H1 (cell line): ENCODE results near the gene SLC26A1. TPM values are rescaled to one million over a fixed set of nuclear protein-coding genes. Genes with fewer than 3 reads are reported as not detected.

ENCODE experiments used
- CTCF ChIA-PET: fragments of 300-600 bp; sonication (Branson Sonifier 250); formaldehyde crosslinking; loops from one replicate; lab custom pipeline; 2021; ENCODE audit not compliant: partially characterized antibody; lab: Charles Lee
- POLR2A ChIA-PET: fragments of 300-600 bp; sonication (Branson Sonifier 250); formaldehyde crosslinking; loops from one replicate; lab custom pipeline; 2021; ENCODE audit warnings: inconsistent platforms; ENCODE audit not compliant: partially characterized antibody; lab: Charles Lee
- DNase-seq, 2 experiments: peaks; one replicate each; pipeline versions ENCODE4 v3.0.0 to v3.0.0-alpha.2; 2010 to 2022; ENCODE audit warnings: low spot score in 2 of 2, low read depth in 1 of 2, mixed read lengths in 1 of 2
- FAIRE-seq: peaks from 2 replicates; lab custom pipeline; 2011; peaks lifted over from hg19 to GRCh38; lab: Jason Lieb, UNC
- H2AFZ ChIP-seq: 2 replicates; pipeline ENCODE4 v1.8.1; 2012; ENCODE audit warnings: low read length, inconsistent platforms
- H2AK5ac ChIP-seq: 2 replicates; pipeline ENCODE4 v1.6.1; 2013; ENCODE audit warnings: low read depth, low read length
- H2BK120ac ChIP-seq: replicated peaks from 2 replicates; pipeline ENCODE3; 2013; ENCODE audit warnings: low read depth, low read length, inconsistent platforms
- H2BK12ac ChIP-seq: 2 replicates; pipeline ENCODE4 v1.6.1; 2013; ENCODE audit warnings: low read depth, low read length
- H2BK15ac ChIP-seq: 2 replicates; pipeline ENCODE4 v1.6.1; 2013; ENCODE audit warnings: low read length
- H2BK20ac ChIP-seq: 2 replicates; pipeline ENCODE4 v1.6.1; 2013; ENCODE audit warnings: low read length
- H2BK5ac ChIP-seq: 2 replicates; pipeline ENCODE4 v1.6.1; 2013; ENCODE audit warnings: low read depth, low read length
- H3K14ac ChIP-seq: 2 replicates; pipeline ENCODE4 v1.6.1; 2013; ENCODE audit warnings: inconsistent platforms; ENCODE audit not compliant: insufficient read length
- H3K18ac ChIP-seq: 2 replicates; pipeline ENCODE4 v1.6.1; 2013; ENCODE audit warnings: low read length; ENCODE audit errors: extremely low read depth
- H3K23ac ChIP-seq: 2 replicates; pipeline ENCODE4 v1.6.1; 2013; ENCODE audit warnings: inconsistent platforms; ENCODE audit not compliant: insufficient read length
- H3K23me2 ChIP-seq: 2 replicates; pipeline ENCODE4 v1.6.1; 2013; ENCODE audit warnings: low read depth, low read length
- H3K27ac ChIP-seq: 2 replicates; pipeline ENCODE4 v1.6.1; 2011; ENCODE audit warnings: low read depth, low read length, inconsistent platforms
- H3K27me3 ChIP-seq, 4 experiments: replicated peaks in 1 of 4; 1 replicate in 1 of 4; 2 replicates in 3 of 4; pipeline versions ENCODE4 v1.6.1 to v1.8.1; 2011 to 2013; ENCODE audit warnings: low read length in 3 of 4, mild to moderate bottlenecking in 3 of 4, inconsistent platforms in 2 of 4, mixed read lengths in 2 of 4, moderate library complexity in 1 of 4; ENCODE audit not compliant: control insufficient read depth in 3 of 4, insufficient read depth in 3 of 4; ENCODE audit errors: extremely low read depth in 1 of 4
- H3K36me3 ChIP-seq, 4 experiments: 2 replicates each; pipeline versions ENCODE4 v1.6.1 to v1.8.1; 2011 to 2013; ENCODE audit warnings: mild to moderate bottlenecking in 4 of 4, low read length in 3 of 4, moderate library complexity in 2 of 4, control low read depth in 1 of 4, inconsistent platforms in 1 of 4; ENCODE audit not compliant: insufficient read depth in 4 of 4, control insufficient read depth in 2 of 4
- H3K4ac ChIP-seq: replicated peaks from 2 replicates; pipeline ENCODE3; 2013; ENCODE audit warnings: low read length, low read depth, mixed read lengths, inconsistent platforms; ENCODE audit not compliant: insufficient read length
- H3K4me1 ChIP-seq, 4 experiments: replicated peaks in 1 of 4; 1 replicate in 1 of 4; 2 replicates in 3 of 4; pipeline versions ENCODE4 v1.6.1 to v1.8.1; 2011 to 2013; ENCODE audit warnings: low read length in 3 of 4, inconsistent platforms in 2 of 4, mixed read lengths in 1 of 4; ENCODE audit not compliant: insufficient read depth in 4 of 4, control insufficient read depth in 3 of 4
- H3K4me2 ChIP-seq, 2 experiments: 2 replicates each; pipeline versions ENCODE4 v1.6.1 to v1.8.1; 2011 to 2013; ENCODE audit warnings: low read depth in 2 of 2, low read length in 2 of 2, control low read depth in 1 of 2, inconsistent platforms in 1 of 2, mild to moderate bottlenecking in 1 of 2; ENCODE audit not compliant: insufficient read depth in 1 of 2
- H3K4me3 ChIP-seq, 4 experiments: fragments of 200-600, 300-600 bp in 1 of 4; sonication (generic), shearing (Covaris generic), sonication (Bioruptor Twin) in 1 of 4; 2 replicates each; pipeline versions ENCODE4 v1.5.1 to v1.8.1; 2011 to 2016; ENCODE audit warnings: low read length in 4 of 4, low read depth in 3 of 4, control low read depth in 2 of 4, inconsistent platforms in 2 of 4, mild to moderate bottlenecking in 2 of 4, mixed read lengths in 1 of 4, moderate library complexity in 1 of 4; ENCODE audit not compliant: insufficient read depth in 2 of 4; ENCODE audit errors: extremely low read depth in 1 of 4
- H3K56ac ChIP-seq: replicated peaks from 2 replicates; pipeline ENCODE3; 2013; ENCODE audit warnings: low read depth, mild to moderate bottlenecking, mixed read lengths, low read length, inconsistent platforms; ENCODE audit not compliant: insufficient read length
- H3K79me1 ChIP-seq: 2 replicates; pipeline ENCODE4 v1.6.1; 2013; ENCODE audit warnings: low read depth, low read length, control low read depth
- H3K79me2 ChIP-seq, 2 experiments: 2 replicates each; pipeline versions ENCODE4 v1.6.1 to v1.8.1; 2012 to 2013; ENCODE audit warnings: low read length in 2 of 2, mild to moderate bottlenecking in 2 of 2, inconsistent platforms in 1 of 2; ENCODE audit not compliant: insufficient read depth in 2 of 2, control insufficient read depth in 1 of 2
- H3K9ac ChIP-seq, 4 experiments: replicated peaks in 1 of 4; 1 replicate in 1 of 4; 2 replicates in 3 of 4; pipeline versions ENCODE4 v1.6.1 to v1.8.1; 2011 to 2013; ENCODE audit warnings: low read depth in 3 of 4, low read length in 3 of 4, control low read depth in 2 of 4, mild to moderate bottlenecking in 2 of 4, moderate library complexity in 2 of 4, inconsistent platforms in 1 of 4; ENCODE audit errors: extremely low read depth in 1 of 4
- H3K9me3 ChIP-seq, 2 experiments: 2 replicates each; pipeline versions ENCODE4 v1.6.1 to v1.8.1; 2012 to 2013; ENCODE audit warnings: mild to moderate bottlenecking in 2 of 2, moderate library complexity in 2 of 2, control low read depth in 1 of 2, inconsistent platforms in 1 of 2, low read depth in 1 of 2, low read length in 1 of 2, mixed read lengths in 1 of 2; ENCODE audit not compliant: insufficient read depth in 2 of 2
- H4K20me1 ChIP-seq, 2 experiments: replicated peaks in 1 of 2; 2 replicates each; pipeline versions ENCODE3 to v1.8.1; 2011 to 2013; ENCODE audit warnings: inconsistent platforms in 2 of 2, low read length in 2 of 2, mild to moderate bottlenecking in 1 of 2; ENCODE audit not compliant: insufficient read depth in 2 of 2, control insufficient read depth in 1 of 2
- H4K5ac ChIP-seq: 2 replicates; pipeline ENCODE4 v1.6.1; 2013; ENCODE audit warnings: low read length, low read depth, mixed read lengths, inconsistent platforms; ENCODE audit not compliant: insufficient read length
- H4K8ac ChIP-seq: 2 replicates; pipeline ENCODE4 v1.8.0; 2013; ENCODE audit warnings: mild to moderate bottlenecking, moderate library complexity, low read length, inconsistent platforms; ENCODE audit not compliant: insufficient read depth; ENCODE audit errors: extremely low read depth
- H4K91ac ChIP-seq: replicated peaks from 2 replicates; pipeline ENCODE3; 2013; ENCODE audit warnings: low read length, mixed read lengths, inconsistent platforms; ENCODE audit not compliant: insufficient read length
- HDAC6 ChIP-seq: IDR thresholded peaks from one replicate; pipeline ENCODE4 v1.7.1; 2012; ENCODE audit warnings: low read depth, mild to moderate bottlenecking, inconsistent platforms, low read length, moderate library complexity
- JUND ChIP-seq: IDR thresholded peaks from 2 replicates; pipeline ENCODE4 v1.6.1; 2011; ENCODE audit warnings: mild to moderate bottlenecking, improper control_type of control experiment, low read length
- KDM5A ChIP-seq: fragments of 200-600 bp; IDR thresholded peaks from 2 replicates; pipeline ENCODE4 v1.7.1; 2012; ENCODE audit warnings: mild to moderate bottlenecking, low read length, inconsistent platforms, mixed read lengths
- POU5F1 ChIP-seq: IDR thresholded peaks from 2 replicates; pipeline ENCODE4 v1.6.1; 2011; ENCODE audit warnings: low read depth, mild to moderate bottlenecking, low read length, moderate library complexity
- SIX5 ChIP-seq: IDR thresholded peaks from 2 replicates; pipeline ENCODE4 v1.6.1; 2011; ENCODE audit warnings: mild to moderate bottlenecking, low read depth, low read length
- SUZ12 ChIP-seq: fragments of 200-600 bp; sonication (generic); IDR thresholded peaks from 2 replicates; pipeline ENCODE4 v1.6.1; 2012; ENCODE audit warnings: mild to moderate bottlenecking, inconsistent platforms, low read length, moderate library complexity, mixed read lengths
- WGBS, 2 experiments: shearing (Covaris generic) in 1 of 2; methylation state at CpG; one replicate each; pipeline versions ENCODE4 v1.1.6 to v1.1.7; 2013 to 2015; ENCODE audit warnings: low lambda C conversion rate in 2 of 2, mixed read lengths in 2 of 2, inconsistent platforms in 1 of 2, low coverage in 1 of 2, missing lambda C conversion rate in 1 of 2; ENCODE audit not compliant: insufficient replicate concordance in 2 of 2, insufficient coverage in 1 of 2, insufficient read length in 1 of 2; ENCODE audit errors: extremely low coverage in 1 of 2, missing lambda C conversion rate in 1 of 2; 5-methylcytosine and 5-hydroxymethylcytosine counted together
- polyA plus RNA-seq, 7 experiments: library from polyadenylated mRNA; depleted of rRNA in 3 of 7; stranded (reverse) in 5 of 7; unstranded in 2 of 7; fragments of >200 nt in 5 of 7; fragments of 200-250 nt in 2 of 7; gene quantifications; 1 replicate in 5 of 7; 2 replicates in 1 of 7; 4 replicates in 1 of 7; pipeline versions ENCODE4 v1.2.1 to v1.2.3, GENCODE V29; 2011 to 2013; ENCODE audit warnings: missing spikeins in 2 of 7, mixed read lengths in 2 of 7
- total RNA-seq: library from RNA; stranded (reverse); fragmentation: NEBNext Ultra II Directional; extraction: Animal tissue kit (Norgen Biotek cat#: 25700); gene quantifications from 2 replicates; pipeline ENCODE4 v1.2.1, GENCODE V29; 2021

Gene SLC26A1
- total and polyA plus RNA-seq, 2 of the 8 experiments (the other 6 are each of a cell fraction or from before 2014, with no cell fraction given): 0.11 TPM; not detected in 1

DNA sequence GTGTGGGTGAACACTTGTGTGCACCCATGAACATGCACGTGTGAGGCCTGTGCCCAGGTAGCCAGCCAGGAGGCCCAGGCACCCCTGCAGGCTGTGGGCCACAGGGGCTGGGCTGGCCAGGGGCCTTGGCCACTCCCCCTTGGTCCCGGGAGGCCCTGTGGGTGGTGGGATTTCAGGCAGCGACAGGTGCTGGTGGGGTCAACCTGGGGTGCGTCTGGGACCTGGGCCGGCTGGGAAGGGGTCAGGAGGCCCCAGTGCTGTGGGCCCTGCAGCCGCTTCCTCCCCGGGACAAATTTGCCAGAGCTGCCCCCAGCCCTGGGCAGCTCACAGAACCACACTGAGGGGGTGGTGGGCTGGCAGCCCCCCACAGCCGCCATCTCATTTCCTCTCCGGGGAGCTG, 26.1 kb upstream of the SLC26A1 start:
- Histone ChIP-seq H2BK15ac (no peak overlapping the region), H3K27ac (no peak overlapping the region), H3K4ac (no peak overlapping the region), H2AK5ac (peak overlapping the region; percentile 75; the same call in 1 of the 2 replicates), H4K5ac (no peak overlapping the region), H3K27me3 (no peaks in the 10 kb centered on the region), H3K18ac (no peak overlapping the region; the same call in 1 of the 2 replicates), H4K8ac (peak overlapping the region; percentile 68; the same call in 1 of the 2 replicates), H3K36me3 (no peaks in the 10 kb centered on the region; a peak in 1 of 8 replicates), H2BK120ac (no peak overlapping the region), H3K23ac (no peak overlapping the region), H2AFZ (no peak overlapping the region), H3K4me3 (no peak overlapping the region), H4K91ac (no peak overlapping the region), H4K20me1 (peaks cover 2 to 14% of the 10 kb centered on the region in 2 experiments), H3K79me1 (peaks cover 6% of the 10 kb centered on the region), H3K79me2 (no peaks in the 10 kb centered on the region), H3K4me2 (no peak overlapping the region), H3K56ac (no peak overlapping the region), H2BK12ac (no peak overlapping the region; the same call in 1 of the 2 replicates), H2BK5ac (peak overlapping the region; percentile 73; the same call in 1 of the 2 replicates), H2BK20ac (no peak overlapping the region), H3K9ac (no peak overlapping the region), H3K4me1 (peaks cover 0 to 6% (median 2%) of the 10 kb centered on the region in 4 experiments; a peak in 4 of 7 replicates), H3K9me3 (no peaks in the 10 kb centered on the region), H3K23me2 (no peaks in the 10 kb centered on the region), H3K14ac (no peak overlapping the region)
- CTCF ChIA-PET: interaction anchor here (0.6 kb wide), 1 partner anchor 577 kb away, joined by 3 read pairs; no protein-coding TSS in a partner anchor
- DNase-seq (no peak), FAIRE-seq (no peak)
- WGBS, 2 experiments: 84% methylated on average over 9 of the region's 9 CpGs; no CpG with 5 or more reads in 1 of the 2 experiments
- TF ChIP-seq SIX5 (no peak), HDAC6 (no peak), KDM5A (no peak), JUND (no peak), SUZ12 (no peak), POU5F1 (no peak)
- POLR2A ChIA-PET: no interaction called here
